Gastrocnemius medialis (tissue), 4 donors: ENCODE data around the gene CA9. TPM values are rescaled to one million over a fixed set of nuclear protein-coding genes. Genes with fewer than 3 reads are reported as not detected.

Experiments
- ATAC-seq, 2 donors: fragments of 150-250 bp; one replicate each; pipeline ENCODE4 v1.9.1; 2016
- DNase-seq, 2 donors: peaks; one replicate each; pipeline ENCODE4 v3.0.0-alpha.2; 2019
- H3K27ac ChIP-seq, 4 donors: fragments of 200-600 bp; sonication (generic); 1 replicate in 1 of 4; 2 replicates in 3 of 4; pipeline ENCODE4 v1.5.1; 2016 to 2018; ENCODE audit warnings: mild to moderate bottlenecking in 2 of 4, moderate library complexity in 1 of 4
- H3K27me3 ChIP-seq, 3 donors: fragments of 200-600 bp; sonication (generic) in 2 of 3; 1 replicate in 1 of 3; 2 replicates in 2 of 3; pipeline versions ENCODE4 v1.5.1 to v1.6.0; 2016 to 2019; ENCODE audit warnings: mild to moderate bottlenecking in 1 of 3, moderate library complexity in 1 of 3
- H3K36me3 ChIP-seq, 2 donors: fragments of 200-600 bp; sonication (generic) in 1 of 2; one replicate each; pipeline ENCODE4 v1.5.1; 2017 to 2018
- H3K4me1 ChIP-seq, 2 donors: fragments of 200-600 bp; sonication (generic) in 1 of 2; one replicate each; pipeline ENCODE4 v1.5.1; 2016 to 2017; ENCODE audit warnings: mild to moderate bottlenecking in 2 of 2
- H3K4me3 ChIP-seq, 4 donors: fragments of 200-600 bp; sonication (generic) in 3 of 4; 1 replicate in 1 of 4; 2 replicates in 3 of 4; pipeline ENCODE4 v1.5.1; 2016 to 2019; ENCODE audit warnings: mild to moderate bottlenecking in 2 of 4
- H3K9me3 ChIP-seq, 3 donors: fragments of 200-600 bp; sonication (generic) in 2 of 3; 1 replicate in 1 of 3; 2 replicates in 2 of 3; pipeline ENCODE4 v1.5.1; 2016 to 2019
- CTCF ChIP-seq, 5 experiments: fragments of 450-650 bp in 3 of 5; fragments of 200-600 bp in 2 of 5; sonication (generic) in 2 of 5; IDR thresholded peaks in 4 of 5; conservative IDR thresholded peaks in 1 of 5; 1 replicate in 4 of 5; 2 replicates in 1 of 5; pipeline ENCODE4 v1.5.1; 2016 to 2019; ENCODE audit warnings: antibody characterized with exemption in 5 of 5, mild to moderate bottlenecking in 3 of 5, moderate library complexity in 3 of 5
- POLR2A ChIP-seq, 2 donors: fragments of 450-650 bp; IDR thresholded peaks; one replicate each; pipeline ENCODE4 v1.6.1; 2017; ENCODE audit warnings: antibody characterized with exemption in 2 of 2, mild to moderate bottlenecking in 2 of 2, moderate library complexity in 2 of 2
- in situ Hi-C, 4 donors: fragments of 200-750 bp; cut with MboI; loops; one replicate each; pipeline versions ENCODE4 v1.15.0 to v1.8.0; 2017; ENCODE audit warnings: low sequenced_read_pairs in 4 of 4
- intact Hi-C: fragments of 100-400 bp; cut with DNase I; formaldehyde crosslinking; loops from one replicate; pipeline ENCODE4 v1.15.1; 2023; ENCODE audit warnings: low total_unique reads
- total RNA-seq, 4 donors: library from RNA; depleted of rRNA; stranded (reverse); fragments of >200 nt; gene quantifications; one replicate each; pipeline versions ENCODE4 v1.1.0 to v1.2.3, GENCODE V29; 2016

CA9 gene
- total RNA-seq, 4 donors from 2014 or later, result not detected

GRCh38 chr9:35684921-35685320, 11.2 kb downstream of the CA9 start:
- peaks cover 40 to 51% of the 10 kb centered on the region in 2 donors for H3K4me1 ChIP-seq
- no peaks in the 10 kb centered on the region for H3K9me3 ChIP-seq
- no peak for DNase-seq
- H3K27me3 ChIP-seq, result no peaks in the 10 kb centered on the region
- in situ Hi-C loops, result no loop called here
- intact Hi-C loops, result loop anchor here (5.0 kb wide), 1 partner anchor 693 kb away; no protein-coding TSS in a partner anchor
- peaks cover 0 to 32% of the 10 kb centered on the region in 2 donors for H3K36me3 ChIP-seq
- no peak for ATAC-seq
- H3K27ac ChIP-seq, result peak overlapping the region; percentile 97 to 99 (median 98)
- H3K4me3 ChIP-seq, result no peak overlapping the region
- TF ChIP-seq CTCF (IDR thresholded peaks at IDR 0.05 in 4 of 5, conservative IDR thresholded peaks at IDR 0.05 in 1 of 5), result no peak
- no peak for TF ChIP-seq POLR2A (IDR thresholded peaks at IDR 0.05)

DNA sequence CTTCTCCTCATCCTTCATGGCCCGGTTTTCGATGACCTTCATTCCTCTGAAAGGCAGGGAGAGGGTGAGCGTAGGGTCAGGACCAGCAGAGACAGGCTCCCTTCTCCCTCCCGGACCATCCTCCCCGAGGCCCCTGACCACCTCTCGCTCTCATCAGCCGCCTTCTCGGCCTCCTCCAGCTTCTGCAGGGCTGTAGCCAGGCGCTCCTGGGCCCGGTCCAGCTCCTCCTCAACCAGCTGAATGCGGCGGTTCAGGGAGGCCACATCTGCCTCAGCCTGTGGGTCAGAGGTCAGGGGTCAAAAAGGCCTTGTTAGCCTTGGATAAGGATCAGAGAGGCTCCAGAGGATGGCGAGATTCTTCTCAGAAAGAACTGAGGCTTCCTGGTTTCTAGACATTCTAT, 11.8 kb downstream of the CA9 start:
- Histone ChIP-seq H3K36me3 (peaks cover 0 to 32% of the 10 kb centered on the region in 2 donors), H3K4me3 (peak overlapping the region in 1 of 4 donors; percentile 77), H3K27ac (peak overlapping the region; percentile 97 to 99 (median 98)), H3K27me3 (no peaks in the 10 kb centered on the region), H3K9me3 (no peaks in the 10 kb centered on the region), H3K4me1 (peaks cover 40 to 51% of the 10 kb centered on the region in 2 donors)
- intact Hi-C loops, result loop anchor here (5.0 kb wide), 1 partner anchor 693 kb away; no protein-coding TSS in a partner anchor
- ATAC-seq (no peak), DNase-seq (no peak)
- TF ChIP-seq CTCF (IDR thresholded peaks at IDR 0.05 in 4 of 5, conservative IDR thresholded peaks at IDR 0.05 in 1 of 5), result no peak
- no peak for TF ChIP-seq POLR2A (IDR thresholded peaks at IDR 0.05)
- in situ Hi-C loops, result no loop called here

- TF ChIP-seq POLR2A (IDR thresholded peaks at IDR 0.05) (peak in 1 of 2 donors; percentile 49), CTCF (IDR thresholded peaks at IDR 0.05 in 4 of 5, conservative IDR thresholded peaks at IDR 0.05 in 1 of 5) (no peak)
- DNase-seq (peak; percentile 41 to 80), ATAC-seq (peak; percentile 39 to 45)
- in situ Hi-C loops, result no loop called here
- Histone ChIP-seq H3K27ac (peak overlapping the region; percentile 97 to 99 (median 98)), H3K9me3 (no peaks in the 10 kb centered on the region), H3K4me3 (peak overlapping the region; percentile 16 to 96 (median 85)), H3K27me3 (no peaks in the 10 kb centered on the region), H3K36me3 (peaks cover 0 to 32% of the 10 kb centered on the region in 2 donors), H3K4me1 (peaks cover 40 to 51% of the 10 kb centered on the region in 2 donors)
- intact Hi-C loops, result loop anchor here (5.0 kb wide), 1 partner anchor 694 kb away; no protein-coding TSS in a partner anchor
Measured at GRCh38 chr9:35686222-35687203, 12.8 kb downstream of the CA9 start.

DNA sequence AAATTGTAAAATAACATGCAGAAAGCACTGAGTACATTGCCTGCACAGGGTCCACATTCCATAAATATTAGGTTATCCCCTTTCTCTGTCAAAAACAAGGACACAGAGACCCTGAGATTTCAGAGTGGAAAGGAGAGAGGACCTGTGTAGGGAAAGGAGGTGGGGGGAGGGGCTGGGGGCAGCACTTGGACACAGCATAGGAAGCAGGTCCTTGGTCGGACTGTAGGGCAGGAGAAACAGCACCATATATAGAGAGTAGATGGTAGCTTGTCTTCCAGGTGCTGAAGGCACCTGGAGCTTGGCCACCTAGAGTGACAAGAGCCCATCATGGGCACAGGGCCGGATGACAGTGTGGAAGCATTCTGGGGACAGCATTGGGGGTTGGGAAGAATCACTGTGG, 13.6 kb downstream of the CA9 start:
- Histone ChIP-seq H3K27me3 (no peaks in the 10 kb centered on the region), H3K27ac (peak overlapping the region; percentile 97 to 99 (median 98)), H3K9me3 (no peaks in the 10 kb centered on the region), H3K36me3 (peaks cover 0 to 32% of the 10 kb centered on the region in 2 donors), H3K4me3 (peak overlapping the region; percentile 16 to 96 (median 85)), H3K4me1 (peaks cover 40 to 51% of the 10 kb centered on the region in 2 donors)
- TF ChIP-seq CTCF (IDR thresholded peaks at IDR 0.05 in 4 of 5, conservative IDR thresholded peaks at IDR 0.05 in 1 of 5) (no peak), POLR2A (IDR thresholded peaks at IDR 0.05) (no peak)
- ATAC-seq (peak in 1 of 2 donors; percentile 11), DNase-seq (peak in 1 of 2 donors; percentile 60)
- in situ Hi-C loops, result no loop called here
- intact Hi-C loops, result loop anchor here (5.0 kb wide), 1 partner anchor 695 kb away; no protein-coding TSS in a partner anchor
